ENCODE data around the gene RNF168. TPM values are rescaled to one million over a fixed set of nuclear protein-coding genes. Genes with fewer than 3 reads are reported as not detected.

RNF168 gene
- polyA plus RNA-seq, 1 donor: 8.4 TPM

Other genes with a start within 250 kb of the RNF168 start
- 44.7 TPM for gene PCYT1A, start 216.0 kb downstream of the RNF168 start, polyA plus RNA-seq (ENCODE audit: insufficient read length)
- 8.7 TPM for gene DYNLT2B, start 185.5 kb downstream of the RNF168 start, polyA plus RNA-seq (ENCODE audit: insufficient read length)
- 0.38 TPM for gene TM4SF19, start 165.4 kb downstream of the RNF168 start, polyA plus RNA-seq (ENCODE audit: insufficient read length)
- 17.3 TPM for gene UBXN7, start 71.3 kb downstream of the RNF168 start, polyA plus RNA-seq (ENCODE audit: insufficient read length)
- gene SMCO1, start 11.6 kb upstream of the RNF168 start, polyA plus RNA-seq (ENCODE audit: insufficient read length): 2.2 TPM
- 10.4 TPM for gene WDR53, start 64.8 kb upstream of the RNF168 start, polyA plus RNA-seq (ENCODE audit: insufficient read length)
- gene FBXO45, start 64.9 kb upstream of the RNF168 start, polyA plus RNA-seq (ENCODE audit: insufficient read length): 14.5 TPM
- 5.1 TPM for gene NRROS, start 135.9 kb upstream of the RNF168 start, polyA plus RNA-seq (ENCODE audit: insufficient read length)
- gene CEP19, start 208.5 kb upstream of the RNF168 start, polyA plus RNA-seq (ENCODE audit: insufficient read length): 1.6 TPM
- gene PIGX, start 208.6 kb upstream of the RNF168 start, polyA plus RNA-seq (ENCODE audit: insufficient read length): 16.6 TPM
- gene PAK2, start 236.1 kb upstream of the RNF168 start, polyA plus RNA-seq (ENCODE audit: insufficient read length): 46.8 TPM